ENCODE measurements around the gene IMPDH2. TPM values are rescaled to one million over a fixed set of nuclear protein-coding genes. Genes with fewer than 3 reads are reported as not detected.

Gene IMPDH2
- total and polyA plus RNA-seq, 2 donors (not counting 1 experiment from before 2014, with no cell fraction given): 187 to 448 TPM

GRCh38 chr3:48996640-48997039 lies 32.6 kb downstream of the IMPDH2 start:
- Histone ChIP-seq H3K9ac (ENCODE audit: insufficient read depth, low read length) (no peak overlapping the region), H3K27me3 (ENCODE audit: control insufficient read depth, insufficient read depth, low read length) (no peaks in the 10 kb centered on the region), H3K79me2 (ENCODE audit: control insufficient read depth, insufficient read depth, low read length) (peaks cover 11% of the 10 kb centered on the region), H2AFZ (ENCODE audit: low read length) (no peak overlapping the region), H4K20me1 (ENCODE audit: control insufficient read depth, extremely low read depth, insufficient read depth, low read length) (no peaks in the 10 kb centered on the region), H3K27ac (ENCODE audit: insufficient read depth, low read length) (no peak overlapping the region), H3K9me3 (ENCODE audit: control insufficient read depth, insufficient read depth, low read depth, low read length) (no peaks in the 10 kb centered on the region), H3K4me2 (ENCODE audit: extremely low read depth, insufficient read depth, low read length) (no peak overlapping the region), H3K4me3 (replicated peaks in 1 of 4; ENCODE audit: control extremely low read depth in 1 of 4, insufficient read depth in 1 of 4, low read depth in 3 of 4, low read length in 4 of 4) (no peak overlapping the region), H3K4me1 (ENCODE audit: control insufficient read depth, extremely low read depth, insufficient read depth, low read length) (peaks cover 1% of the 10 kb centered on the region), H3K36me3 (ENCODE audit: control insufficient read depth, insufficient read depth, low read length) (peaks cover 2% of the 10 kb centered on the region)
- DNase-seq (ENCODE audit: low read depth in 2 of 2): no peak
- no peak for TF ChIP-seq EZH2 (IDR thresholded peaks at IDR 0.05; ENCODE audit: low read length, missing control alignments)
- TF ChIP-seq CTCF (conservative IDR thresholded peaks at IDR 0.05 in 1 of 2, IDR thresholded peaks at IDR 0.05 in 1 of 2; ENCODE audit: low read depth in 1 of 2, low read length in 2 of 2): no peak

- H3K9me3 ChIP-seq (ENCODE audit: control insufficient read depth, insufficient read depth, low read depth, low read length): no peaks in the 10 kb centered on the region
- peaks cover 2% of the 10 kb centered on the region for H3K36me3 ChIP-seq (ENCODE audit: control insufficient read depth, insufficient read depth, low read length)
- H3K4me1 ChIP-seq (ENCODE audit: control insufficient read depth, extremely low read depth, insufficient read depth, low read length): peaks cover 12% of the 10 kb centered on the region
- H3K4me2 ChIP-seq (ENCODE audit: extremely low read depth, insufficient read depth, low read length): no peak overlapping the region
- no peak overlapping the region for H3K27ac ChIP-seq (ENCODE audit: insufficient read depth, low read length)
- H2AFZ ChIP-seq (ENCODE audit: low read length): no peak overlapping the region
- H3K9ac ChIP-seq (ENCODE audit: insufficient read depth, low read length): no peak overlapping the region
- H3K79me2 ChIP-seq (ENCODE audit: control insufficient read depth, insufficient read depth, low read length): peaks cover 25% of the 10 kb centered on the region
- H4K20me1 ChIP-seq (ENCODE audit: control insufficient read depth, extremely low read depth, insufficient read depth, low read length): no peaks in the 10 kb centered on the region
- H3K4me3 ChIP-seq (replicated peaks in 1 of 4; ENCODE audit: control extremely low read depth in 1 of 4, insufficient read depth in 1 of 4, low read depth in 3 of 4, low read length in 4 of 4): no peak overlapping the region
- no peak for DNase-seq (ENCODE audit: low read depth in 2 of 2)
- TF ChIP-seq EZH2 (IDR thresholded peaks at IDR 0.05; ENCODE audit: low read length, missing control alignments): no peak
- H3K27me3 ChIP-seq (ENCODE audit: control insufficient read depth, insufficient read depth, low read length): no peaks in the 10 kb centered on the region
Observed at GRCh38 chr3:48993834-48994233, 35.4 kb downstream of the IMPDH2 start.

GRCh38 chr3:48991851-48992545 lies 37.2 kb downstream of the IMPDH2 start:
- Histone ChIP-seq H4K20me1 (ENCODE audit: control insufficient read depth, extremely low read depth, insufficient read depth, low read length) (no peaks in the 10 kb centered on the region), H3K4me3 (replicated peaks in 1 of 4; ENCODE audit: control extremely low read depth in 1 of 4, insufficient read depth in 1 of 4, low read depth in 3 of 4, low read length in 4 of 4) (peak overlapping the region; percentile 79 to 85 (median 82)), H3K27me3 (ENCODE audit: control insufficient read depth, insufficient read depth, low read length) (no peaks in the 10 kb centered on the region), H3K9me3 (ENCODE audit: control insufficient read depth, insufficient read depth, low read depth, low read length) (no peaks in the 10 kb centered on the region), H3K4me2 (ENCODE audit: extremely low read depth, insufficient read depth, low read length) (peak overlapping the region; percentile 81), H3K79me2 (ENCODE audit: control insufficient read depth, insufficient read depth, low read length) (peaks cover 25% of the 10 kb centered on the region), H3K9ac (ENCODE audit: insufficient read depth, low read length) (no peak overlapping the region), H3K4me1 (ENCODE audit: control insufficient read depth, extremely low read depth, insufficient read depth, low read length) (peaks cover 12% of the 10 kb centered on the region), H3K27ac (ENCODE audit: insufficient read depth, low read length) (no peak overlapping the region), H2AFZ (ENCODE audit: low read length) (no peak overlapping the region), H3K36me3 (ENCODE audit: control insufficient read depth, insufficient read depth, low read length) (peaks cover 2% of the 10 kb centered on the region)
- TF ChIP-seq EZH2 (IDR thresholded peaks at IDR 0.05; ENCODE audit: low read length, missing control alignments) (no peak), CTCF (conservative IDR thresholded peaks at IDR 0.05 in 1 of 2, IDR thresholded peaks at IDR 0.05 in 1 of 2; ENCODE audit: low read depth in 1 of 2, low read length in 2 of 2) (no peak)
- no peak for DNase-seq (ENCODE audit: low read depth in 2 of 2)
